ENCODE results near the gene ZCCHC7.
A peak's percentile ranks its signal among the peaks of the same experiment; 100 is the strongest.

The ZCCHC7 gene

GRCh38 chr9:37329576-37329975, 209.2 kb downstream of the ZCCHC7 start:
- Histone ChIP-seq H3K4me2 (ENCODE audit: insufficient read depth, low read length) (no peak overlapping the region), H3K9ac (ENCODE audit: low read depth, low read length) (no peak overlapping the region), H3K9me3 (ENCODE audit: insufficient read depth, low read length, severe bottlenecking) (no peaks in the 10 kb centered on the region), H3K27me3 (ENCODE audit: insufficient read depth, low read length, poor library complexity) (no peaks in the 10 kb centered on the region), H3K27ac (ENCODE audit: low read length) (no peak overlapping the region), H4K20me1 (ENCODE audit: insufficient read depth, low read length) (no peaks in the 10 kb centered on the region), H3K4me1 (ENCODE audit: insufficient read depth, low read length) (no peaks in the 10 kb centered on the region), H3K36me3 (ENCODE audit: insufficient read depth, low read length) (no peaks in the 10 kb centered on the region), H3K4me3 (ENCODE audit: low read depth in 1 of 2, low read length in 2 of 2) (no peak overlapping the region), H2AFZ (ENCODE audit: low read depth, low read length) (no peak overlapping the region), H3K79me2 (ENCODE audit: insufficient read depth, low read length) (no peaks in the 10 kb centered on the region)
- TF ChIP-seq CTCF (IDR thresholded peaks at IDR 0.05; ENCODE audit: borderline replicate concordance, extremely low read depth, low read length, poor library complexity, severe bottlenecking) = peak; percentile 57
- no peak for TF ChIP-seq EZH2 (IDR thresholded peaks at IDR 0.05; ENCODE audit: borderline replicate concordance, low read depth, low read length, severe bottlenecking)
- DNase-seq (no peak), ATAC-seq (ENCODE audit: insufficient read depth, low read depth) (no peak)

- Histone ChIP-seq H3K9ac (ENCODE audit: low read depth, low read length) (no peak overlapping the region), H2AFZ (ENCODE audit: low read depth, low read length) (no peak overlapping the region), H3K4me3 (ENCODE audit: low read depth in 1 of 2, low read length in 2 of 2) (no peak overlapping the region), H3K27ac (ENCODE audit: low read length) (no peak overlapping the region), H3K79me2 (ENCODE audit: insufficient read depth, low read length) (no peaks in the 10 kb centered on the region), H3K27me3 (ENCODE audit: insufficient read depth, low read length, poor library complexity) (no peaks in the 10 kb centered on the region), H3K36me3 (ENCODE audit: insufficient read depth, low read length) (no peaks in the 10 kb centered on the region), H3K4me2 (ENCODE audit: insufficient read depth, low read length) (no peak overlapping the region), H3K4me1 (ENCODE audit: insufficient read depth, low read length) (no peaks in the 10 kb centered on the region), H4K20me1 (ENCODE audit: insufficient read depth, low read length) (no peaks in the 10 kb centered on the region), H3K9me3 (ENCODE audit: insufficient read depth, low read length, severe bottlenecking) (no peaks in the 10 kb centered on the region)
- DNase-seq = no peak
- no peak for ATAC-seq (ENCODE audit: insufficient read depth, low read depth)
- TF ChIP-seq EZH2 (IDR thresholded peaks at IDR 0.05; ENCODE audit: borderline replicate concordance, low read depth, low read length, severe bottlenecking) (no peak), CTCF (IDR thresholded peaks at IDR 0.05; ENCODE audit: borderline replicate concordance, extremely low read depth, low read length, poor library complexity, severe bottlenecking) (no peak)
Measured at GRCh38 chr9:37331871-37332270, 211.5 kb downstream of the ZCCHC7 start.

GRCh38 chr9:37332578-37332977, 212.2 kb downstream of the ZCCHC7 start:
- H3K4me1 ChIP-seq (ENCODE audit: insufficient read depth, low read length) = no peaks in the 10 kb centered on the region
- no peak overlapping the region for H3K9ac ChIP-seq (ENCODE audit: low read depth, low read length)
- H3K4me2 ChIP-seq (ENCODE audit: insufficient read depth, low read length) = no peak overlapping the region
- ATAC-seq (ENCODE audit: insufficient read depth, low read depth) = no peak
- no peaks in the 10 kb centered on the region for H3K9me3 ChIP-seq (ENCODE audit: insufficient read depth, low read length, severe bottlenecking)
- H2AFZ ChIP-seq (ENCODE audit: low read depth, low read length) = no peak overlapping the region
- H3K4me3 ChIP-seq (ENCODE audit: low read depth in 1 of 2, low read length in 2 of 2) = no peak overlapping the region
- no peak overlapping the region for H3K27ac ChIP-seq (ENCODE audit: low read length)
- H3K27me3 ChIP-seq (ENCODE audit: insufficient read depth, low read length, poor library complexity) = no peaks in the 10 kb centered on the region
- H3K36me3 ChIP-seq (ENCODE audit: insufficient read depth, low read length) = no peaks in the 10 kb centered on the region
- H4K20me1 ChIP-seq (ENCODE audit: insufficient read depth, low read length) = no peaks in the 10 kb centered on the region
- DNase-seq = no peak
- TF ChIP-seq CTCF (IDR thresholded peaks at IDR 0.05; ENCODE audit: borderline replicate concordance, extremely low read depth, low read length, poor library complexity, severe bottlenecking) = no peak
- no peak for TF ChIP-seq EZH2 (IDR thresholded peaks at IDR 0.05; ENCODE audit: borderline replicate concordance, low read depth, low read length, severe bottlenecking)
- no peaks in the 10 kb centered on the region for H3K79me2 ChIP-seq (ENCODE audit: insufficient read depth, low read length)

GRCh38 chr9:37333288-37333687, 212.9 kb downstream of the ZCCHC7 start:
- DNase-seq = no peak
- no peak for TF ChIP-seq CTCF (IDR thresholded peaks at IDR 0.05; ENCODE audit: borderline replicate concordance, extremely low read depth, low read length, poor library complexity, severe bottlenecking)
- no peak for TF ChIP-seq EZH2 (IDR thresholded peaks at IDR 0.05; ENCODE audit: borderline replicate concordance, low read depth, low read length, severe bottlenecking)
- H2AFZ ChIP-seq (ENCODE audit: low read depth, low read length) = no peak overlapping the region
- H3K27me3 ChIP-seq (ENCODE audit: insufficient read depth, low read length, poor library complexity) = no peaks in the 10 kb centered on the region
- no peaks in the 10 kb centered on the region for H4K20me1 ChIP-seq (ENCODE audit: insufficient read depth, low read length)
- H3K27ac ChIP-seq (ENCODE audit: low read length) = no peak overlapping the region
- H3K4me1 ChIP-seq (ENCODE audit: insufficient read depth, low read length) = no peaks in the 10 kb centered on the region
- no peak overlapping the region for H3K4me2 ChIP-seq (ENCODE audit: insufficient read depth, low read length)
- no peaks in the 10 kb centered on the region for H3K79me2 ChIP-seq (ENCODE audit: insufficient read depth, low read length)
- no peak overlapping the region for H3K9ac ChIP-seq (ENCODE audit: low read depth, low read length)
- H3K36me3 ChIP-seq (ENCODE audit: insufficient read depth, low read length) = no peaks in the 10 kb centered on the region
- no peaks in the 10 kb centered on the region for H3K9me3 ChIP-seq (ENCODE audit: insufficient read depth, low read length, severe bottlenecking)
- no peak for ATAC-seq (ENCODE audit: insufficient read depth, low read depth)
- H3K4me3 ChIP-seq (ENCODE audit: low read depth in 1 of 2, low read length in 2 of 2) = no peak overlapping the region

Data from DND-41 (cell line).